Activated T-helper 1 cell treated with anti-CD3 and anti-CD28 coated beads, Interleukin-2, amount 50 U/mL, for 16 hours (primary cell): ENCODE measurements around the gene CD72.
A peak's percentile ranks its signal among the peaks of the same experiment; 100 is the strongest.
"Not testable (repeated sequence)": the region's sequence is repeated elsewhere in the genome, so short reads cannot be mapped to it uniquely, and the experiment has no call there.

Source experiments
- DNase-seq, 2 donors: peaks; one replicate each; pipeline ENCODE4 v3.0.0-alpha.2; 2020; ENCODE audit warnings: low read depth in 1 of 2, low spot score in 1 of 2

Gene CD72

GRCh38 chr9:35650341-35651158 lies 32.3 kb upstream of the CD72 start, which contains the start of gene SIT1:
TSS of gene SIT1 (minus strand) at chr9:35650931. CDS start at chr9:35650853, 78 bp downstream.
- DNase-seq, result no peak

GRCh38 chr9:35649431-35650340 lies 31.5 kb upstream of the CD72 start:
- DNase-seq, result peak in 1 of 2 donors; percentile 22

GRCh38 chr9:35646533-35647265 lies 28.5 kb upstream of the CD72 start:
- peak; percentile 74 to 86 for DNase-seq

GRCh38 chr9:35646153-35646532 lies 27.9 kb upstream of the CD72 start:
- no peak for DNase-seq

- not testable (repeated sequence) for DNase-seq
Observed at GRCh38 chr9:35645736-35646135, 27.5 kb upstream of the CD72 start.

- no peak for DNase-seq
Observed at GRCh38 chr9:35643046-35643445, 24.8 kb upstream of the CD72 start.

- DNase-seq, result not testable (repeated sequence)
Observed at GRCh38 chr9:35641478-35641877, 23.3 kb upstream of the CD72 start.

GRCh38 chr9:35640431-35640830 lies 22.2 kb upstream of the CD72 start:
- not testable (repeated sequence) for DNase-seq

- no peak for DNase-seq
Observed at GRCh38 chr9:35639631-35640030, 21.4 kb upstream of the CD72 start.

GRCh38 chr9:35639225-35639624 lies 21.0 kb upstream of the CD72 start:
- DNase-seq, result not testable (repeated sequence)

GRCh38 chr9:35638751-35639150 lies 20.5 kb upstream of the CD72 start:
- not testable (repeated sequence) for DNase-seq

GRCh38 chr9:35637427-35637955 lies 19.3 kb upstream of the CD72 start:
- not testable (repeated sequence) for DNase-seq

- not testable (repeated sequence) for DNase-seq
Observed at GRCh38 chr9:35636877-35637246, 18.6 kb upstream of the CD72 start.

- no peak for DNase-seq
Observed at GRCh38 chr9:35636135-35636876, 18.1 kb upstream of the CD72 start.

GRCh38 chr9:35635730-35636129 lies 17.5 kb upstream of the CD72 start:
- no peak for DNase-seq

GRCh38 chr9:35629597-35629996 lies 11.4 kb upstream of the CD72 start:
- no peak for DNase-seq

- no peak for DNase-seq
Observed at GRCh38 chr9:35628389-35628991, 10.3 kb upstream of the CD72 start.

GRCh38 chr9:35627575-35627974 lies 9.4 kb upstream of the CD72 start:
- DNase-seq, result no peak

GRCh38 chr9:35619800-35620158 lies 1.6 kb upstream of the CD72 start:
- no peak for DNase-seq
